HepG2 (cell line): ENCODE data around the gene FAM83G. TPM values are rescaled to one million over a fixed set of nuclear protein-coding genes. Genes with fewer than 3 reads are reported as not detected.

Source experiments
- BCL6 ChIP-seq: IDR thresholded peaks from 2 replicates; pipeline ENCODE4 v1.6.1; 2016; ENCODE audit warnings: missing genetic modification reagents, missing compliant biosample characterization
- BHLHE40 ChIP-seq: IDR thresholded peaks from 2 replicates; pipeline ENCODE4 v1.6.1; 2011; ENCODE audit warnings: low read length, improper control_type of control experiment
- ELF4 ChIP-seq: sonication (generic); formaldehyde crosslinking; IDR thresholded peaks from 2 replicates; pipeline ENCODE4 v1.5.0; 2020; ENCODE audit warnings: missing genetic modification reagents, mild to moderate bottlenecking, moderate library complexity, borderline replicate concordance
- ETV5 ChIP-seq: IDR thresholded peaks from 2 replicates; pipeline ENCODE4 v1.6.1; 2018; ENCODE audit warnings: missing biosample characterization, missing genetic modification reagents, inconsistent platforms, borderline replicate concordance
- KDM4B ChIP-seq: sonication (generic); formaldehyde crosslinking; IDR thresholded peaks from 2 replicates; pipeline ENCODE4 v1.4.0; 2020; ENCODE audit warnings: missing genetic modification reagents
- MIER2 ChIP-seq: IDR thresholded peaks from 2 replicates; pipeline ENCODE4 v1.6.1; 2016; ENCODE audit warnings: missing biosample characterization, missing genetic modification reagents
- MXD4 ChIP-seq: IDR thresholded peaks from 2 replicates; pipeline ENCODE4 v1.6.1; 2016; ENCODE audit warnings: mild to moderate bottlenecking, missing biosample characterization, missing genetic modification reagents
- NFATC3 ChIP-seq: sonication (generic); formaldehyde crosslinking; IDR thresholded peaks from 2 replicates; pipeline ENCODE4 v1.5.1; 2020; ENCODE audit warnings: mild to moderate bottlenecking, missing genetic modification reagents
- PATZ1 ChIP-seq: sonication (generic); formaldehyde crosslinking; IDR thresholded peaks from 2 replicates; pipeline ENCODE4 v1.4.0; 2020; ENCODE audit warnings: missing genetic modification reagents
- PBX3 ChIP-seq: sonication (generic); formaldehyde crosslinking; IDR thresholded peaks from 2 replicates; pipeline ENCODE4 v1.8.1; 2023; ENCODE audit warnings: missing genetic modification reagents, inconsistent platforms, borderline replicate concordance
- PCBP1 ChIP-seq: fragments of 200-400 bp; formaldehyde crosslinking; IDR thresholded peaks from 2 replicates; pipeline ENCODE4 v1.6.1; 2017; ENCODE audit warnings: mild to moderate bottlenecking, low read depth, low read length, borderline replicate concordance
- PRDM10 ChIP-seq: sonication (generic); formaldehyde crosslinking; IDR thresholded peaks from 2 replicates; pipeline ENCODE4 v1.4.0; 2020; ENCODE audit warnings: low read depth, missing genetic modification reagents
- SAP130 ChIP-seq: IDR thresholded peaks from 2 replicates; pipeline ENCODE4 v1.6.1; 2016; ENCODE audit warnings: low read depth
- TP53 ChIP-seq: sonication (generic); formaldehyde crosslinking; conservative IDR thresholded peaks from 2 replicates; pipeline ENCODE4 v1.4.0; 2020; ENCODE audit warnings: missing genetic modification reagents
- ZBTB42 ChIP-seq: sonication (generic); formaldehyde crosslinking; IDR thresholded peaks from 2 replicates; pipeline ENCODE4 v1.5.0; 2020; ENCODE audit warnings: mild to moderate bottlenecking, missing genetic modification reagents
- ZNF280D ChIP-seq: sonication (generic); formaldehyde crosslinking; IDR thresholded peaks from 2 replicates; pipeline ENCODE4 v1.5.1; 2020; ENCODE audit warnings: mild to moderate bottlenecking, missing genetic modification reagents
- ZNF484 ChIP-seq: sonication (generic); formaldehyde crosslinking; IDR thresholded peaks from 2 replicates; pipeline ENCODE4 v1.5.1; 2020; ENCODE audit warnings: mild to moderate bottlenecking, low read depth, missing genetic modification reagents, borderline replicate concordance
- ZNF746 ChIP-seq: sonication (generic); formaldehyde crosslinking; IDR thresholded peaks from 2 replicates; pipeline ENCODE4 v1.8.0; 2022; ENCODE audit warnings: mild to moderate bottlenecking, missing genetic modification reagents
- ZNF772 ChIP-seq: sonication (generic); formaldehyde crosslinking; IDR thresholded peaks from 2 replicates; pipeline ENCODE4 v1.5.0; 2020; ENCODE audit warnings: mild to moderate bottlenecking, missing genetic modification reagents
- ZNF792 ChIP-seq: IDR thresholded peaks from 2 replicates; pipeline ENCODE4 v1.6.1; 2016
- polyA plus RNA-seq, 8 experiments: library from polyadenylated mRNA; depleted of rRNA in 3 of 8; stranded (reverse) in 7 of 8; unstranded in 1 of 8; fragments of >200 nt; fragmentation: Illumina TruSeq in 4 of 8; extraction: Trizol in 4 of 8; gene quantifications; 2 replicates each; pipeline versions ENCODE4 v1.2.1 to v1.2.3, GENCODE V29; 2011 to 2016; ENCODE audit warnings: low read depth in 4 of 8, missing spikeins in 1 of 8, mixed read lengths in 1 of 8; ENCODE audit not compliant: insufficient read depth in 1 of 8
- total RNA-seq, 5 experiments: library from RNA; depleted of rRNA; stranded (reverse); fragments of >200 nt; fragmentation: Illumina TruSeq; extraction: Trizol; gene quantifications; 2 replicates each; pipeline ENCODE4 v1.2.3, GENCODE V29; 2016; ENCODE audit warnings: low read depth in 1 of 5

Gene FAM83G
- total and polyA plus RNA-seq, 2 of the 13 experiments (the other 11 are each of a cell fraction or from before 2014, with no cell fraction given), result 13.7 to 18.6 TPM

- no peak for TF ChIP-seq ZNF484 (CRISPR knock-in tag)
- TF ChIP-seq PATZ1 (CRISPR knock-in tag), result peak; percentile 99
- peak; percentile 83; the same call in 1 of the 2 replicates for TF ChIP-seq MIER2
- peak; percentile 66; the same call in 1 of the 2 replicates for TF ChIP-seq ELF4 (CRISPR knock-in tag)
- TF ChIP-seq BHLHE40, result peak; percentile 78
- peak; percentile 79; the same call in 1 of the 2 replicates for TF ChIP-seq TP53 (CRISPR knock-in tag)
- TF ChIP-seq PBX3 (CRISPR knock-in tag), result no peak
- peak; percentile 84; the same call in 1 of the 2 replicates for TF ChIP-seq MXD4 (CRISPR knock-in tag)
- peak; percentile 100 for TF ChIP-seq ETV5
- TF ChIP-seq ZNF792 (CRISPR knock-in tag), result peak; percentile 96
- peak; percentile 93 for TF ChIP-seq ZNF772
- peak; percentile 85; the same call in 1 of the 2 replicates for TF ChIP-seq ZNF746
- TF ChIP-seq SAP130 (CRISPR knock-in tag), result peak; percentile 100
- TF ChIP-seq PCBP1, result 0 out of 2 replicates have a peak, but pooled peaks have one; percentile 68
- peak; percentile 95 for TF ChIP-seq BCL6 (CRISPR knock-in tag)
- peak; percentile 100 for TF ChIP-seq ZBTB42
- peak; percentile 49; the same call in 1 of the 2 replicates for TF ChIP-seq ZNF280D
- no peak for TF ChIP-seq NFATC3 (CRISPR knock-in tag)
- peak; percentile 88 for TF ChIP-seq PRDM10 (CRISPR knock-in tag)
- TF ChIP-seq KDM4B, result peak; percentile 96
Observed at GRCh38 chr17:18988546-18989173, 15.9 kb downstream of the FAM83G start (continued).
